Measurements from ENCODE around the gene SERP1.
"Not testable (repeated sequence)": the region's sequence is repeated elsewhere in the genome, so short reads cannot be mapped to it uniquely, and the experiment has no call there.

The SERP1 gene

GRCh38 chr3:150538324-150539208 lies 7.7 kb downstream of the SERP1 start:
- no peak for DNase-seq (ENCODE audit: low spot score)

DNA sequence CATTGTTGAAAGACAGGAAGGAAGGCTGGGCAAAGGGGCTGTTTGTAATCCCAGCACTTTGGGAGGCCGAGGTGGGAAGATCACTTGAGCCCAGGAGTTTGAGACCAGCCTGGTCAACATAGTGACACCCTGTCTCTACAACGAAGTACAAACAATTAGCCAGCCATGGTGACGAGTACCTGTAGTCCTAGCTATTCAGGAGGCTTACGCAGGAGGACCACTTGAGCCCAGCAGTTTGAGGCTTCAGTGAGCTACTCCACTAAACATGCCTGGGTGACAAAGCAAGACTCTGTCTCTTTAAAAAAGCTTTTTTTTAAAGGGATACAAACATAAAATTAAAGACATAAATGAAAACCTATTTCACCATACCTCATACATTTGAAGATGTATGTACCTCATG lies 11.1 kb downstream of the SERP1 start:
- no peak for DNase-seq (ENCODE audit: low spot score)

GRCh38 chr3:150531775-150532174 lies 14.5 kb downstream of the SERP1 start:
- DNase-seq (ENCODE audit: low spot score): no peak

DNA sequence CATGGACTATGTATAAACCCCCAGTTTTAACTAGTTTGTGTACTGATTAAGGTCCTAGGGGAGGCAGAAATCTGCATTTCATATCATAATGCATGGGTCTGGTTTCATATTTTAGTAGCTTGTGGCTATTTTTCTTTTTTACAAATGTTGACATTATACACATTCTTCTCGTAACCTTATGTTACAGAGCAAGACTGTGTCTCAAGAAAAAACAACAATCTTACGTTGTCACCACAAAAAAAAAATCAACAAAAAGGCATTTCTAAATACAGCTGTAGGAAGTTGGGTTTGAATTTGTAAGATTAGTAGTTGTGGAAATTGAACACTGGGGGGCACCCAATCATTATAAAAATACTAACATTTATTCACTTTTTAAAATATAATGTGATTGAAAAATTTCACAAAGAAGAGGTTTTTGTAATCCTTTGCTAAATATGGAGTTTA lies 17.9 kb downstream of the SERP1 start:
- peak; percentile 33 for DNase-seq (ENCODE audit: low spot score)

- no peak for DNase-seq (ENCODE audit: low spot score)
These were observed 18.6 kb downstream of the SERP1 start for GRCh38 chr3:150527464-150528255.

DNA sequence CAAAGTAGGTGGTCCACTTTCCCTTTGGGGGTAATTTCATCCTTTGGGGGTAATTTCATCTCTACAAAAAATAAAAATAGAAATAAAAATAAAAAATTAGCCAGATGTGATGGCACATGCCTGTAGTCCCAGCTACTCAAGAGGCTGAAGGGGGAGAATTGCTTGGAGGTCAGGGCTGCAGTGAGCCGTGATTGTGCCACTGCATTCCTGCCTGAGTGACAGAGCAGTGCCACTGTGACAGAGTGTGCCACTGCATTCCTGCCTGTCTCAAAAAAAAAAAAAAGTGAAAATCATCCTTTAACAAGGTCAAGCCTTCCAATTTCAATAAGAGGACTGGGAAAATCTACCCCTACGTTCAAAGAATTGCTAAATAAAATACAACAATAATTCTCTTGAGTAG lies 22.8 kb downstream of the SERP1 start:
- no peak for DNase-seq (ENCODE audit: low spot score)

DNA sequence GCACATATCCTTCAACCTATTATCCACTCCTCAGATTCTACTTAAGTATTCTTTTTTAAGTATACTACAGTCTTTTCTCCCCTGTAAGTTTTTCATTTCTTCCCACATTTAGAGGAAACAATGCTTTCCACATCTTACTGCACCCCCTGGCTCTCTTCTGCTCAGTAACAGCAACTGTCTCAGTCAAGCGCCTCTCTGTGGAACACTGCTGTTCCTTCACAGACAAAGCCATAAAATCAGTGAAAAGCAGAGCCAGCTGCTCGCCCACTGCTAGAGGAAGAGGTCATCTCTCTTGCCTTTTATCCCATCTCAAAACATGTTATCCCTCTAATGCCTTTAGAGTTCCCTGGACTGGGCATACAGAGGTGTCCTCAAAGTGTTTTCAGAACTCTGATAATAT lies 24.8 kb downstream of the SERP1 start:
- DNase-seq (ENCODE audit: low spot score): no peak

DNA sequence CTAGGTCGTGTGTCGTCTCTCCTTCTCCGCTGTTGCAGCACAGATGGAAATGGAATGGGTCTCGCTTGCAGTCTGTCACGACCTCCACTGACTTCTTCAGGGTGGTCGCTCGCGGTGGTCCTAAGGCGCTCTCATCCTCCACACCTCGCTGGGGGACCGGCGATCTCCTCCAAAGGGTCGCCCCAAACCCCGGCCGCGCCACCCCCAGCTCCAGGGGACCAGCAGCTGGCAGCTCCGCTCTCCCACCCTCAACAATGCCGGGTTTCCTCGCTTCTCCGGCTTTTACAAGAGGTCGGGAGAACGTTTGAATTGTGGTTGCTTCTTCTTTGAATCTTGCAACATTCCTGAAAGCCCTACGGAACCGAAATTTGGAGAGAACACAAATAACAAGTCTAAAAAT lies 25.9 kb downstream of the SERP1 start:
- DNase-seq (ENCODE audit: low spot score): no peak

- no peak for DNase-seq (ENCODE audit: low spot score)
These were observed 27.3 kb downstream of the SERP1 start for GRCh38 chr3:150519026-150519425.

DNA sequence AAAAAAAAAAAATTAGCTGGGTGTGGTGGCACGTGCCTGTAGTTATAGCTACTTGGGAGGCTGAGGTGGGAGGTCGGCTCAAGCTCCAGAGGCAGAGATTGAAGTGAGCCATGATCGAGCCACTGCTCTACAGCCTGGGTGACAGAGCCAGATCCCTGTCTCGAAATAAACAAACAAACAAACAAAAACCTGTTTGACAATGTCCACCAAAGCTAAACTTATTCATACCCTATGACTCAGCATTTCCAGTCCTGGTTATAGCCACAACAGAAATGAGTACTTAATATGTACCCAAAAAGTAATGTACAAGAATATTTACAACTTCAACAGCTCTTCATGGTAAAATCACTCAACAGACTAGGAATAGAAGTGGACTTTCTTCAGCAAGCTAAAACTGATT lies 31.1 kb downstream of the SERP1 start:
- no peak for DNase-seq (ENCODE audit: low spot score)

GRCh38 chr3:150511122-150511821 lies 35.0 kb downstream of the SERP1 start:
- no peak for DNase-seq (ENCODE audit: low spot score)

GRCh38 chr3:150509780-150510179 lies 36.5 kb downstream of the SERP1 start:
- DNase-seq (ENCODE audit: low spot score): no peak

DNA sequence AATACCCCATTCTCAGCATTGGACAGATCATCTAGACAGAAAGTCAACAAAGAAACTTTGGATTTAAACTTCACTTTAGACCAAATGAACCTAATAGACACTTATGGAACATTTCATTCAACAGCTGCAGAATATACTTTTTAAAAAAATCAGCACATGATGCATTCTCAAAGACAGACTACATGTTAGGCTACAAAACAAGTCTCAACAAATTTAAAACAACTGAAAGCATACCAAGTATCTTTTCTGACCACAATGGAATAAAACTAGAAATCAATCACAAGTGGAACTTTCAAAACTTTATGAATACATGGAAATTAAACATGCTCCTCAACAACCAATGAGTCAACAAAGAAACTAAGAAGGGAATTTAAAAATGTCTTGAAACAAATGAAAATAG lies 37.9 kb downstream of the SERP1 start:
- DNase-seq (ENCODE audit: low spot score): no peak

DNA sequence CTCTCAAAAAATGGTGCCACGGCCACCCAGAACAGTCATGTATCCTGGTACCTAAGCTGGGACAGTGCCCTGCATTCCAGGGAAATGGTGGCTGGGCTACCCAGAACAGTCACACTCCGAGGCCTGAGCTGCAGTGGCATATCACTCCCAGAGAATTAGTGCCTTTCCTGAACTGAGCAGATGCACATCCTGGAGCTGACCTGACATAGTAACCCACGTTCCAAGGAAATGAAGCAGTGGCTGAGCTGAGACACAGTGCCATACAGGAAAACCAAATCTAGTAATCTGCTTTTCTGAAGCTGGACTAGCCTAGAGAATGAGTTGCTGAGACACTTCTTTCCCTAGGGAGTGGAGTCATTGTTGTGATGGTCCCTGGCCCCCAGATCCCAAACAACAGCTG lies 41.8 kb downstream of the SERP1 start:
- no peak for DNase-seq (ENCODE audit: low spot score)

DNA sequence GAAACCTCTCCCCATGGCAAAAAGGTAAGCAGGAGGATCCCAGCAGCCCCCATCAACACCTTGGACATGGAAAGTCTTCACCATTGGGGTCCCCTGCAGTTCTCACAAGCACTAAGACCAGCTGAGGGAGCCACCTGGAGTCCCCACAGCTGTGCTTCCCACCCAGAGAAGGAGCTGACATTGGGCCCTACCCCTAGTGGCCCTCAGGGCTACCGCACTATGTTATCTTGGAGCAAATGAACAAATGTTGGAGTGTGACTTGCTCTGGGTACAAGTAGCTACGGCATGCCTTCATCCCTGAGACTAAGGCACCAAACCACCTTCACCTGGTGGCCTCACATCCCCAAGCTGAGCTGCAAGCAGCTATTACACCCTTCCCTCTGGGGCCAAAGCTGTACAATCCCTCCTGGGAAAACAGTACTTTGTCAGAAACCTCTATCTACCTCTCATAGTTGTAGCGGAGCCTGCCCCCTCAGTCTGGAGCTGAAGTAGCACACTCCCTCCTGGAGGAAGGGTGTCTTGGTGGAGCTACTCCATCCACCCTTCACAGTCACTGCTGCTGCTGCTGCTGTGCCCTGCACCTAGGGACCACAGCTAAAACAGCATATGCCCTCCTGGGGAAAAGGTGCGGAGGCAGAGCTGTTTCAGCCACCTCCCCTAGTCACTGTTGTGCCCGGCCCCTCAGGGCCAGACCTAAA lies 42.7 kb downstream of the SERP1 start:
- no peak for DNase-seq (ENCODE audit: low spot score)

- DNase-seq (ENCODE audit: low spot score): not testable (repeated sequence)
These were observed 45.3 kb downstream of the SERP1 start for GRCh38 chr3:150500960-150501359.

- no peak for DNase-seq (ENCODE audit: low spot score)
These were observed 48.3 kb downstream of the SERP1 start for GRCh38 chr3:150497956-150498355.

DNA sequence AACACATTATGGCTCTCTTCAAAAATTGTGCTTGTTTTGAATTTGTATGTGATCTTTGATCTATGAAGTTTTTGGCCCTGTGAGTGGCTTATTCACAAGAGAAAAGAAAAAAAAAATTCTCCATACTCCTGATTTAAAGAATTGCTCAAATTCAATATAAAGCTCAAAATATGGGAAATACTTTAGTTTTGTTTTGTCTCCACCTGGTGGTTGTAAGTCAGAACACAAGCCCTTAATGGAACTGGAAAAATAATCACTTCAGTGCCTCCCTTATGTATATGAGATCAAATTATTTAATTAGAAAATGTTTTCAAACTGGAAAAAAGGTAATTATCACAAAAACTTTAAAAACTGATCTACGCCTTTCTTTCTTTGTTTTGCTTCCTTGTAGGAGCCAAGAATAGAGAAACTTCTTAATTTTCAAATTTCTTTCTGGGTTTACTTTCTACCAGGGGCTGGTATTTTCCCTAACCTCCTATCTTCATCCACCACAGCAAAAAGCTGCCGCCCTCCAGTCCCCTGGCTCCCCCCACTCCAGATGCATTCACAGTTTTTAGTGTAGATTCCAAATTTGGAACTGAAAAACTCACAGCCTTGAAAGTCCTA lies 50.6 kb downstream of the SERP1 start:
- DNase-seq (ENCODE audit: low spot score): peak; percentile 66

- no peak for DNase-seq (ENCODE audit: low spot score)
These were observed 51.1 kb downstream of the SERP1 start for GRCh38 chr3:150495149-150495548.

DNA sequence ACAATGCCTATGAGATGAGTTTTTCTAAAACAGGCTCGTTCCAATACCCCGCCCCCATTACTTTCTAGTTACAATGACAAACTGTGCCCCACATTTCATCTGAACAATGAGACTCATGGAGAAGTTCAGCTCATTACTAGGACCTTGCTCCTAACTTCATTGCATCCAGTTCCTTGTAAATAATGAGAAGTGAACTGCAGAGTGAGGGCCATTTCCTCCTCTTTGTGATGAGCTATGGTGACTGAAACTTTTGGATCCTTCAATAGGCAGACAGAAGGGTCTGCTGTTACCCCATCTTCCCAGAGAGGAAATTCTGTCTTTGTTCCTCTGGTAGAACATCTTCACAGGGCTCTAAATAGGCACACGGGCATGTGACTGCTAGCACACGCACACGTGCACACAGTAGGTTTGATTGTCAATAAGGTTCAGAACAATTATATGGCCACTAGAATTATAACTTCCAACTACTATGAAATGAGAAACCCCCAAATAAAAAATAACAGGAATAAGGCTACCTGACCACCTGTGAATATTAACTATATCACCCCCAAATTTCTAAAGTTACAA lies 51.8 kb downstream of the SERP1 start:
- no peak for DNase-seq (ENCODE audit: low spot score)
